Neural progenitor cell (in vitro differentiated cells): Measurements from ENCODE around the gene APLF. TPM values are rescaled to one million over a fixed set of nuclear protein-coding genes. Genes with fewer than 3 reads are reported as not detected.

Source experiments
- DNase-seq: peaks from one replicate; pipeline ENCODE4 v3.0.0-alpha.2; 2016; ENCODE audit warnings: low spot score
- H2AFZ ChIP-seq: fragments of 200-600 bp; sonication (generic); replicated peaks from 2 replicates; pipeline ENCODE4 v1.6.1; 2016; ENCODE audit warnings: antibody characterized with exemption
- H3F3A ChIP-seq: fragments of 200-600 bp; sonication (generic); 2 replicates; pipeline ENCODE4 v1.6.1; 2016; ENCODE audit warnings: antibody characterized with exemption, low read depth
- H3K27ac ChIP-seq: fragments of 200-600 bp; sonication (generic); 2 replicates; pipeline ENCODE4 v1.5.1; 2016; ENCODE audit warnings: mild to moderate bottlenecking
- H3K27me3 ChIP-seq: fragments of 200-600 bp; sonication (generic); 2 replicates; pipeline ENCODE4 v1.6.1; 2016; ENCODE audit warnings: mild to moderate bottlenecking, moderate library complexity
- H3K36me3 ChIP-seq: fragments of 200-600 bp; sonication (generic); 2 replicates; pipeline ENCODE4 v1.5.1; 2016
- H3K4me1 ChIP-seq: fragments of 200-600 bp; sonication (generic); 2 replicates; pipeline ENCODE4 v1.6.1; 2016; ENCODE audit warnings: mixed run types
- H3K4me2 ChIP-seq: fragments of 200-600 bp; sonication (generic); 2 replicates; pipeline ENCODE4 v1.6.1; 2016
- H3K4me3 ChIP-seq: fragments of 200-600 bp; sonication (generic); 2 replicates; pipeline ENCODE4 v1.5.1; 2016
- H3K79me2 ChIP-seq: fragments of 200-600 bp; sonication (generic); 2 replicates; pipeline ENCODE4 v1.6.1; 2016; ENCODE audit warnings: low read depth
- H3K9ac ChIP-seq: fragments of 200-600 bp; sonication (generic); 2 replicates; pipeline ENCODE4 v1.6.1; 2016
- H3K9me3 ChIP-seq: fragments of 200-600 bp; sonication (generic); 2 replicates; pipeline ENCODE4 v1.5.1; 2016; ENCODE audit warnings: low read depth
- H4K20me1 ChIP-seq: fragments of 200-600 bp; sonication (generic); 2 replicates; pipeline ENCODE4 v1.6.1; 2016; ENCODE audit warnings: low read depth
- H3K27ac Mint-ChIP-seq: 3 replicates; pipeline ENCODE4 v1.8.0; 2021; ENCODE audit warnings: mixed read lengths
- H3K27me3 Mint-ChIP-seq: 2 replicates; pipeline ENCODE4 v1.8.0; 2022; ENCODE audit warnings: low read depth, mild to moderate bottlenecking, inconsistent platforms, moderate library complexity, mixed read lengths; ENCODE audit not compliant: insufficient read depth
- H3K36me3 Mint-ChIP-seq: 3 replicates; pipeline ENCODE4 v1.8.0; 2021; ENCODE audit warnings: mixed read lengths
- H3K4me1 Mint-ChIP-seq: 3 replicates; pipeline ENCODE4 v1.8.0; 2021; ENCODE audit warnings: mixed read lengths
- H3K4me3 Mint-ChIP-seq: 3 replicates; pipeline ENCODE4 v1.8.0; 2021; ENCODE audit warnings: mild to moderate bottlenecking, moderate library complexity, mixed read lengths
- H3K9me3 Mint-ChIP-seq: 3 replicates; pipeline ENCODE4 v1.8.0; 2020; ENCODE audit warnings: mixed read lengths
- CTCF ChIP-seq: fragments of 200-600 bp; sonication (generic); IDR thresholded peaks from 2 replicates; pipeline ENCODE4 v1.5.1; 2017; ENCODE audit warnings: antibody characterized with exemption, mild to moderate bottlenecking
- EZH2 ChIP-seq: fragments of 200-600 bp; sonication (generic); IDR thresholded peaks from 2 replicates; pipeline ENCODE4 v1.6.1; 2017; ENCODE audit warnings: antibody characterized with exemption, mild to moderate bottlenecking, moderate library complexity
- EZH2phosphoT487 ChIP-seq: fragments of 200-600 bp; sonication (generic); IDR thresholded peaks from 2 replicates; pipeline ENCODE4 v1.6.1; 2017; ENCODE audit warnings: antibody characterized with exemption
- total RNA-seq: library from RNA; depleted of rRNA; stranded (reverse); fragments of >200 nt; gene quantifications from 2 replicates; pipeline ENCODE4 v1.2.3, GENCODE V29; 2015; ENCODE audit warnings: low replicate concordance

The APLF gene
- total RNA-seq, 1 donor from 2014 or later, result 16.9 TPM

GRCh38 chr2:68463287-68463877, 4.0 kb upstream of the APLF start:
- H4K20me1 ChIP-seq, result no peaks in the 10 kb centered on the region
- H3K79me2 ChIP-seq, result peaks cover 6% of the 10 kb centered on the region
- no peak overlapping the region for H3K9ac ChIP-seq
- no peaks in the 10 kb centered on the region for H3K9me3 Mint-ChIP-seq
- no peaks in the 10 kb centered on the region for H3K36me3 ChIP-seq
- H2AFZ ChIP-seq, result no peak overlapping the region
- DNase-seq, result peak; percentile 69
- no peak overlapping the region for H3K27ac ChIP-seq
- H3K4me3 Mint-ChIP-seq, result no peak overlapping the region
- H3K36me3 Mint-ChIP-seq, result no peaks in the 10 kb centered on the region
- no peaks in the 10 kb centered on the region for H3K9me3 ChIP-seq
- H3K27me3 ChIP-seq, result no peaks in the 10 kb centered on the region
- H3K4me3 ChIP-seq, result no peak overlapping the region
- peaks cover 13% of the 10 kb centered on the region for H3K4me1 Mint-ChIP-seq
- H3K27me3 Mint-ChIP-seq, result no peaks in the 10 kb centered on the region
- no peak overlapping the region for H3K4me2 ChIP-seq
- no peak overlapping the region for H3K27ac Mint-ChIP-seq
- H3K4me1 ChIP-seq, result peaks cover 10% of the 10 kb centered on the region
- no peak for TF ChIP-seq EZH2
- TF ChIP-seq EZH2phosphoT487, result no peak
- TF ChIP-seq CTCF, result peak; percentile 86
- H3F3A ChIP-seq, result peaks cover 9% of the 10 kb centered on the region

DNA sequence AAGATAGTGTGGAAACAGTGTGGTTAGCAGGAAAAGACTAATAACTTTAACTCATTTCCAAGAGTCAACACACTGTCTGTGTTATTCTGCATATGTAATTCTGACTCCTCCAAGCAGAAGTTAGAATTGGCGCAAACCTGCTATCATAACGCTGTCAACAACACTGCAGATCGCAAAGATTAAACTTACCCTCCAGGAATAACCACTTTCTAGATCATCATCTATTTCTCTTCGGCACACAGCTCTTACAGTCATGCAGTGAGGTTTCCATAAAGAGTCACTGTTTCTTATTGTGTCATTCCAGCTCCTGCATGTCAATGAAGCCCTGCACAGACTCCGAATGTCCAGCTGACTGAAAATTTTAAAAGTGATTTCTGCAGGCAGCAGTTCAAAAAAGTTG, 2.7 kb upstream of the APLF start:
- TF ChIP-seq EZH2phosphoT487 (no peak), EZH2 (no peak), CTCF (no peak)
- H3K27ac Mint-ChIP-seq, result no peak overlapping the region

DNA sequence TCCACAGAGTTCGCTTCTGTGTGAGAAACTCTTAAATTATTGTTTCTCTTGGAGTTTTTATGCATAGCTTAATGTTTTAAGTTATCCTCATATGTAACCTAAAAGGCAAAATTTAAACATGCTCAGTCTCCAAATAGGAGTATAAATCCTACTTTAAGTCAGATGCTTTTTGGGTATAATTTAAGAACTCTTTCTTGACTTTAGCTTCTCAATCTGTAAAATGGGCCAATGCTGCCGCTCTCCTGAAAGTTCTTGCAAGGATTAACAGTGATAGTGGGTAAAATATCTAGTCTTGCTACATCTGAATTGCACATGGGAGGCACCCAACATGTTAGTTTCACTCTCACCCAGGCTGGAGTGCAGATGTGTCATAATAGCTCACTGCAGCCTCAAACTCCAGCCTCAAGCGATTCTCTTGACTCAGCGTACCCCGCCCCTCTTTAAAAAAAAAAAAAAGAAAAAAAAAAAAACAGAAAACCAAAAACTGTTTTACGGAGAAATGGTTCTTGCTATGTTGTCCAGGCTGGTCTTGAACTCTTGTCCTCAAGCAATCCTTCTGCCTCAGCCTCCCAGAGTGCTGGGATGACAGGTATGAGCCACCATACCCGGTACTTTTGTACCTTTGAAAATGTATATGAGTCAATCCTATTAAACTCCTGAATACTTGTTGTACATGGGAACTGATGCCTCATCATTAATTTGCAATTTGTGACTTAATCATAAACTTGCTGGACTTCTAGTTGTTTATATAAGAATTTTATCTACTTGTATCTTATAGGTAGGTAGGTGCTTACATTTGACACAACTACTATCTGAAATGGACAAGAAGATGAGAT, 2.1 kb upstream of the APLF start:
- Histone ChIP-seq H3K9me3 (no peaks in the 10 kb centered on the region), H3K4me2 (no peak overlapping the region), H3K79me2 (peaks cover 25% of the 10 kb centered on the region), H3K4me3 (no peak overlapping the region), H4K20me1 (no peaks in the 10 kb centered on the region), H3K27me3 (no peaks in the 10 kb centered on the region), H3K27ac (no peak overlapping the region), H3K4me1 (peaks cover 14% of the 10 kb centered on the region), H2AFZ (no peak overlapping the region), H3F3A (peaks cover 9% of the 10 kb centered on the region), H3K36me3 (no peaks in the 10 kb centered on the region), H3K9ac (no peak overlapping the region)
- no peak for DNase-seq
- no peak for TF ChIP-seq EZH2phosphoT487
- TF ChIP-seq EZH2, result no peak
- no peak for TF ChIP-seq CTCF
- Mint-ChIP-seq H3K4me1 (peaks cover 15% of the 10 kb centered on the region), H3K27me3 (peaks cover 2% of the 10 kb centered on the region), H3K36me3 (no peaks in the 10 kb centered on the region), H3K27ac (no peak overlapping the region), H3K4me3 (peak overlapping the region; percentile 97), H3K9me3 (no peaks in the 10 kb centered on the region)

More for the DNA sequence above, 2.7 kb upstream of the APLF start:
- Histone ChIP-seq H3K27me3 (no peaks in the 10 kb centered on the region), H3K79me2 (peaks cover 19% of the 10 kb centered on the region), H3K27ac (no peak overlapping the region), H3F3A (peaks cover 9% of the 10 kb centered on the region), H3K4me1 (peaks cover 14% of the 10 kb centered on the region), H3K36me3 (no peaks in the 10 kb centered on the region), H2AFZ (no peak overlapping the region), H3K4me3 (no peak overlapping the region), H3K9ac (no peak overlapping the region), H3K9me3 (no peaks in the 10 kb centered on the region), H4K20me1 (no peaks in the 10 kb centered on the region), H3K4me2 (no peak overlapping the region)
- Mint-ChIP-seq H3K4me3 (no peak overlapping the region), H3K36me3 (no peaks in the 10 kb centered on the region), H3K9me3 (no peaks in the 10 kb centered on the region), H3K4me1 (peaks cover 15% of the 10 kb centered on the region), H3K27me3 (peaks cover 2% of the 10 kb centered on the region)
- no peak for DNase-seq
